ENCODE results near the gene MOGAT1. TPM values are rescaled to one million over a fixed set of nuclear protein-coding genes. Genes with fewer than 3 reads are reported as not detected.
"Not testable (repeated sequence)": the region's sequence is repeated elsewhere in the genome, so short reads cannot be mapped to it uniquely, and the experiment has no call there.

MOGAT1 gene
- total RNA-seq, 4 donors from 2014 or later: not detected

- no peaks in the 10 kb centered on the region for H3K36me3 ChIP-seq
- H3K4me3 ChIP-seq: no peak overlapping the region
- H3K4me1 ChIP-seq: no peaks in the 10 kb centered on the region
- TF ChIP-seq EP300 (IDR thresholded peaks at IDR 0.05) (no peak), CTCF (IDR thresholded peaks at IDR 0.05) (no peak), POLR2AphosphoS5 (IDR thresholded peaks at IDR 0.05) (no peak), POLR2A (IDR thresholded peaks at IDR 0.05) (no peak)
- no peaks in the 10 kb centered on the region for H3K9me3 ChIP-seq
- no peak overlapping the region for H3K27ac ChIP-seq
- no peaks in the 10 kb centered on the region for H3K27me3 ChIP-seq
- DNase-seq (ENCODE audit: low spot score in 2 of 2): no peak
- 58% methylated on average over 7 of the region's 7 CpGs for WGBS
Observed at GRCh38 chr2:222714361-222715241, 43.1 kb downstream of the MOGAT1 start.

GRCh38 chr2:222715742-222716141, 44.3 kb downstream of the MOGAT1 start:
- H3K9me3 ChIP-seq: no peaks in the 10 kb centered on the region
- no peak overlapping the region for H3K4me3 ChIP-seq
- TF ChIP-seq EP300 (IDR thresholded peaks at IDR 0.05): no peak
- no peak for TF ChIP-seq POLR2A (IDR thresholded peaks at IDR 0.05)
- no peak for TF ChIP-seq POLR2AphosphoS5 (IDR thresholded peaks at IDR 0.05)
- TF ChIP-seq CTCF (IDR thresholded peaks at IDR 0.05): no peak
- H3K27ac ChIP-seq: no peak overlapping the region
- whole genome bisulfite sequencing: 84% methylated on average over 9 of the region's 9 CpGs
- H3K4me1 ChIP-seq: no peaks in the 10 kb centered on the region
- no peaks in the 10 kb centered on the region for H3K36me3 ChIP-seq
- H3K27me3 ChIP-seq: no peaks in the 10 kb centered on the region
- no peak for DNase-seq (ENCODE audit: low spot score in 2 of 2)

GRCh38 chr2:222719787-222720186, 48.3 kb downstream of the MOGAT1 start:
- not testable (repeated sequence) for H3K27ac ChIP-seq; H3K4me3 ChIP-seq; H3K9me3 ChIP-seq; DNase-seq (ENCODE audit: low spot score in 2 of 2); H3K36me3 ChIP-seq; H3K27me3 ChIP-seq; H3K4me1 ChIP-seq
- 95% methylated on average over 1 of the region's 1 CpG for WGBS

GRCh38 chr2:222721597-222721996, 50.1 kb downstream of the MOGAT1 start:
- DNase-seq (ENCODE audit: low spot score in 2 of 2); H3K4me1 ChIP-seq; H3K27me3 ChIP-seq; H3K4me3 ChIP-seq; H3K27ac ChIP-seq; H3K9me3 ChIP-seq; H3K36me3 ChIP-seq: not testable (repeated sequence)
- 100% methylated on average over 2 of the region's 2 CpGs for WGBS

GRCh38 chr2:222722327-222722946, 51.0 kb downstream of the MOGAT1 start:
- Histone ChIP-seq H3K36me3 (no peaks in the 10 kb centered on the region), H3K4me1 (no peaks in the 10 kb centered on the region), H3K27me3 (no peaks in the 10 kb centered on the region), H3K27ac (no peak overlapping the region), H3K9me3 (no peaks in the 10 kb centered on the region), H3K4me3 (no peak overlapping the region)
- 58% methylated on average over 2 of the region's 2 CpGs for whole genome bisulfite sequencing
- no peak for TF ChIP-seq POLR2AphosphoS5 (IDR thresholded peaks at IDR 0.05)
- no peak for TF ChIP-seq CTCF (IDR thresholded peaks at IDR 0.05)
- TF ChIP-seq POLR2A (IDR thresholded peaks at IDR 0.05): no peak
- TF ChIP-seq EP300 (IDR thresholded peaks at IDR 0.05): no peak
- DNase-seq (ENCODE audit: low spot score in 2 of 2): no peak

GRCh38 chr2:222724208-222724607, 52.8 kb downstream of the MOGAT1 start:
- H3K4me1 ChIP-seq: no peaks in the 10 kb centered on the region
- no peak for DNase-seq (ENCODE audit: low spot score in 2 of 2)
- no peak for TF ChIP-seq CTCF (IDR thresholded peaks at IDR 0.05)
- no peak for TF ChIP-seq EP300 (IDR thresholded peaks at IDR 0.05)
- TF ChIP-seq POLR2A (IDR thresholded peaks at IDR 0.05): no peak
- no peak for TF ChIP-seq POLR2AphosphoS5 (IDR thresholded peaks at IDR 0.05)
- H3K4me3 ChIP-seq: no peak overlapping the region
- H3K27me3 ChIP-seq: no peaks in the 10 kb centered on the region
- no peaks in the 10 kb centered on the region for H3K9me3 ChIP-seq
- H3K27ac ChIP-seq: no peak overlapping the region
- no peaks in the 10 kb centered on the region for H3K36me3 ChIP-seq
